HCT116 (cell line): ENCODE data around the gene PPP2R1B. TPM values are rescaled to one million over a fixed set of nuclear protein-coding genes. Genes with fewer than 3 reads are reported as not detected.

Experiments used
- ATAC-seq: fragments of 200-7000 bp; cut with Tn5 transposase; 2 replicates; pipeline ENCODE4 v1.9.1; 2020; ENCODE audit warnings: mild to moderate bottlenecking, moderate library complexity
- BruUV-seq: library from RNA; stranded (reverse); fragments of 400-500 nt; replicated peaks from 2 replicates; lab custom pipeline; 2021; lab: Mats Ljungman, UMichigan
- CTCF ChIA-PET: fragments of 300-600 bp; sonication (Branson Sonifier 250); formaldehyde crosslinking; loops from one replicate; lab custom pipeline; 2021; ENCODE audit warnings: antibody characterized with exemption; lab: Charles Lee
- POLR2A ChIA-PET: fragments of 300-600, 350-600 bp; sonication (Branson Sonifier 250); formaldehyde crosslinking; loops from one replicate; lab custom pipeline; 2021; ENCODE audit warnings: antibody characterized with exemption; lab: Charles Lee
- RAD21 ChIA-PET, 2 experiments: fragments of 300-600 bp; sonication (Branson Sonifier 250); formaldehyde crosslinking; loops; one replicate each; lab custom pipeline; 2023; ENCODE audit warnings: low total read pairs in 2 of 2; ENCODE audit not compliant: uncharacterized antibody in 2 of 2, unreplicated experiment in 2 of 2, low non-redundant PET in 1 of 2; lab: Charles Lee
- DNase-seq: peaks from one replicate; pipeline ENCODE4 v3.0.0-alpha.2; 2010; ENCODE audit warnings: low read depth, low spot score
- H2AFZ ChIP-seq: fragments of 200-600 bp; shearing (Covaris generic), sonication (generic); 2 replicates; pipeline ENCODE4 v1.6.1; 2017; ENCODE audit warnings: low read depth, mixed run types, mixed read lengths, antibody characterized with exemption, low read length; ENCODE audit not compliant: poor library complexity, severe bottlenecking
- H3K27ac ChIP-seq: 2 replicates; pipeline ENCODE4 v1.5.1; 2012; ENCODE audit warnings: low read depth, low read length
- H3K27me3 ChIP-seq: fragments of 200-600 bp; sonication (generic); 2 replicates; pipeline ENCODE4 v1.6.1; 2016; ENCODE audit warnings: mixed run types, low read length, mixed read lengths; ENCODE audit not compliant: insufficient read depth
- H3K36me3 ChIP-seq, 2 experiments: fragments of 200-500 bp in 1 of 2; fragments of 200-600 bp in 1 of 2; sonication (Bioruptor generic) in 1 of 2; sonication (generic) in 1 of 2; 2 replicates each; pipeline versions ENCODE4 v1.5.1 to v1.6.1; 2014 to 2016; ENCODE audit warnings: low read length in 2 of 2, inconsistent platforms in 1 of 2, mixed read lengths in 1 of 2, mixed run types in 1 of 2; ENCODE audit not compliant: insufficient read depth in 2 of 2, control insufficient read depth in 1 of 2
- H3K4me1 ChIP-seq, 2 experiments: fragments of 200-600 bp in 1 of 2; sonication (generic) in 1 of 2; 2 replicates each; pipeline versions ENCODE4 v1.5.1 to v1.6.1; 2012 to 2017; ENCODE audit warnings: low read length in 2 of 2, inconsistent platforms in 1 of 2, mild to moderate bottlenecking in 1 of 2, mixed read lengths in 1 of 2, mixed run types in 1 of 2, moderate library complexity in 1 of 2; ENCODE audit not compliant: insufficient read depth in 2 of 2, control insufficient read depth in 1 of 2
- H3K4me2 ChIP-seq: fragments of 200-600 bp; sonication (generic); 2 replicates; pipeline ENCODE4 v1.6.1; 2017; ENCODE audit warnings: mixed run types, low read length, mixed read lengths
- H3K4me3 ChIP-seq, 2 experiments: fragments of 200-600 bp in 1 of 2; sonication (generic) in 1 of 2; replicated peaks in 1 of 2; 2 replicates each; pipeline ENCODE4 v1.5.1; 2011 to 2016; ENCODE audit warnings: low read length in 2 of 2, control low read depth in 1 of 2, low read depth in 1 of 2, mild to moderate bottlenecking in 1 of 2, mixed read lengths in 1 of 2, mixed run types in 1 of 2
- H3K79me2 ChIP-seq: fragments of 200-600 bp; sonication (generic); 2 replicates; pipeline ENCODE4 v1.6.1; 2017; ENCODE audit warnings: mild to moderate bottlenecking, mixed run types, low read length, moderate library complexity, mixed read lengths; ENCODE audit not compliant: insufficient read depth
- H3K9ac ChIP-seq: fragments of 200-600 bp; sonication (generic); 2 replicates; pipeline ENCODE4 v1.6.1; 2016; ENCODE audit warnings: low read length, mixed read lengths
- H3K9me2 ChIP-seq: fragments of 200-600 bp; sonication (generic), shearing (Covaris generic); 2 replicates; pipeline ENCODE4 v1.6.1; 2017; ENCODE audit warnings: mixed run types, mild to moderate bottlenecking, moderate library complexity; ENCODE audit not compliant: insufficient read depth
- H3K9me3 ChIP-seq, 2 experiments: fragments of 200-500 bp in 1 of 2; fragments of 200-600 bp in 1 of 2; sonication (Bioruptor generic) in 1 of 2; sonication (generic) in 1 of 2; 2 replicates each; pipeline ENCODE4 v1.6.1; 2014 to 2017; ENCODE audit warnings: low read length in 2 of 2, mixed read lengths in 2 of 2, inconsistent platforms in 1 of 2, low read depth in 1 of 2, mild to moderate bottlenecking in 1 of 2, mixed run types in 1 of 2, moderate library complexity in 1 of 2; ENCODE audit not compliant: control insufficient read depth in 1 of 2, insufficient read depth in 1 of 2
- H4K20me1 ChIP-seq: fragments of 200-600 bp; sonication (generic), shearing (Covaris generic); 2 replicates; pipeline ENCODE4 v1.6.1; 2017; ENCODE audit warnings: mixed run types, mild to moderate bottlenecking, moderate library complexity; ENCODE audit not compliant: insufficient read depth
- CTCF ChIP-seq, 3 experiments: fragments of 200-600 bp in 1 of 3; sonication (generic) in 1 of 3; IDR thresholded peaks in 2 of 3; conservative IDR thresholded peaks in 1 of 3; 2 replicates each; pipeline ENCODE4 v1.5.1; 2012 to 2017; ENCODE audit warnings: low read depth in 2 of 3, low read length in 2 of 3, antibody characterized with exemption in 1 of 3, borderline replicate concordance in 1 of 3, control low read depth in 1 of 3, mild to moderate bottlenecking in 1 of 3, mixed read lengths in 1 of 3, mixed run types in 1 of 3, moderate library complexity in 1 of 3; ENCODE audit not compliant: insufficient read depth in 1 of 3
- EGR1 ChIP-seq: IDR thresholded peaks from 2 replicates; pipeline ENCODE4 v1.6.1; 2012; ENCODE audit warnings: low read depth
- ELF1 ChIP-seq: IDR thresholded peaks from 2 replicates; pipeline ENCODE4 v1.6.1; 2012; ENCODE audit warnings: low read depth, borderline replicate concordance
- EZH2 ChIP-seq: fragments of 200-600 bp; sonication (generic); IDR thresholded peaks from 2 replicates; pipeline ENCODE4 v1.6.1; 2017; ENCODE audit warnings: antibody characterized with exemption, mixed run types
- EZH2phosphoT487 ChIP-seq: fragments of 200-600 bp; IDR thresholded peaks from 2 replicates; pipeline ENCODE4 v1.6.1; 2018; ENCODE audit warnings: antibody characterized with exemption, borderline replicate concordance
- FOSL1 ChIP-seq: IDR thresholded peaks from 2 replicates; pipeline ENCODE4 v1.6.1; 2012; ENCODE audit warnings: low read depth
- JUND ChIP-seq: IDR thresholded peaks from 2 replicates; pipeline ENCODE4 v1.6.1; 2012
- POLR2A ChIP-seq: IDR thresholded peaks from 2 replicates; pipeline ENCODE4 v1.7.0; 2011; ENCODE audit warnings: borderline replicate concordance; ENCODE audit not compliant: insufficient read depth, insufficient read length; ENCODE audit errors: extremely low read depth
- POLR2AphosphoS5 ChIP-seq: IDR thresholded peaks from 2 replicates; pipeline ENCODE4 v1.6.1; 2011; ENCODE audit warnings: mild to moderate bottlenecking, low read depth, low read length, moderate library complexity
- RAD21 ChIP-seq: IDR thresholded peaks from 2 replicates; pipeline ENCODE4 v1.6.1; 2012; ENCODE audit warnings: low read depth, mild to moderate bottlenecking
- SP1 ChIP-seq: IDR thresholded peaks from 2 replicates; pipeline ENCODE4 v1.6.1; 2012; ENCODE audit warnings: low read depth
- TCF7L2 ChIP-seq: IDR thresholded peaks from 2 replicates; pipeline ENCODE4 v1.7.0; 2011; ENCODE audit warnings: borderline replicate concordance, inconsistent platforms; ENCODE audit not compliant: insufficient read depth, insufficient read length; ENCODE audit errors: extremely low read depth
- ZFX ChIP-seq: fragments of 450-650 bp; IDR thresholded peaks from 2 replicates; pipeline ENCODE4 v1.6.1; 2017
- ZNF274 ChIP-seq: fragments of 200-500 bp; sonication (Bioruptor generic); IDR thresholded peaks from 2 replicates; pipeline ENCODE4 v1.6.1; 2014; ENCODE audit warnings: mild to moderate bottlenecking, low read depth, low read length, inconsistent platforms
- intact Hi-C: fragments of 100-400 bp; cut with micrococcal nuclease; formaldehyde crosslinking; loops from 2 replicates; pipeline ENCODE4 v1.10.0; 2022
- total RNA-seq: library from RNA; stranded (reverse); gene quantifications from one replicate; pipeline ENCODE4 v1.2.1, GENCODE V29; 2021; ENCODE audit not compliant: unreplicated experiment
- TF ChIP-seq, protein P1 (sequence below): IDR thresholded peaks from 2 replicates; pipeline ENCODE4 v1.6.1; 2012
- TF ChIP-seq, protein P2 (sequence below): IDR thresholded peaks from 2 replicates; pipeline ENCODE4 v1.6.1; 2011; ENCODE audit warnings: mild to moderate bottlenecking, low read length, moderate library complexity; ENCODE audit not compliant: insufficient replicate concordance; ENCODE audit errors: extremely low read depth

The PPP2R1B gene
- total RNA-seq, 1 experiment from 2014 or later: 24.9 TPM

- no peak overlapping the region for H2AFZ ChIP-seq
- no peaks in the 10 kb centered on the region for H3K27me3 ChIP-seq
- RAD21 ChIA-PET: interaction anchor here in 1 of 2 experiments (0.8 to 1.0 kb wide), 2 partner anchors 174 to 190 kb away, joined by 3 to 4 read pairs; partner anchors contain the start of gene SIK2
- H3K36me3 ChIP-seq: no peaks in the 10 kb centered on the region
- no peaks in the 10 kb centered on the region for H4K20me1 ChIP-seq
- H3K4me3 ChIP-seq: no peak overlapping the region
- ATAC-seq: no peak
- H3K79me2 ChIP-seq: no peaks in the 10 kb centered on the region
- H3K9me3 ChIP-seq: no peaks in the 10 kb centered on the region
- DNase-seq: no peak
- POLR2A ChIA-PET: interaction anchor here (1.3 kb wide), 1 partner anchor 172 kb away, joined by 4 read pairs; no protein-coding TSS in a partner anchor
- no peak for TF ChIP-seq EZH2phosphoT487
- no peak for TF ChIP-seq TCF7L2
- TF ChIP-seq RAD21: no peak
- TF ChIP-seq, protein P1, sequence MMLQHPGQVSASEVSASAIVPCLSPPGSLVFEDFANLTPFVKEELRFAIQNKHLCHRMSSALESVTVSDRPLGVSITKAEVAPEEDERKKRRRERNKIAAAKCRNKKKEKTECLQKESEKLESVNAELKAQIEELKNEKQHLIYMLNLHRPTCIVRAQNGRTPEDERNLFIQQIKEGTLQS: no peak
- TF ChIP-seq FOSL1: no peak
- TF ChIP-seq POLR2A: no peak
- TF ChIP-seq, protein P2, sequence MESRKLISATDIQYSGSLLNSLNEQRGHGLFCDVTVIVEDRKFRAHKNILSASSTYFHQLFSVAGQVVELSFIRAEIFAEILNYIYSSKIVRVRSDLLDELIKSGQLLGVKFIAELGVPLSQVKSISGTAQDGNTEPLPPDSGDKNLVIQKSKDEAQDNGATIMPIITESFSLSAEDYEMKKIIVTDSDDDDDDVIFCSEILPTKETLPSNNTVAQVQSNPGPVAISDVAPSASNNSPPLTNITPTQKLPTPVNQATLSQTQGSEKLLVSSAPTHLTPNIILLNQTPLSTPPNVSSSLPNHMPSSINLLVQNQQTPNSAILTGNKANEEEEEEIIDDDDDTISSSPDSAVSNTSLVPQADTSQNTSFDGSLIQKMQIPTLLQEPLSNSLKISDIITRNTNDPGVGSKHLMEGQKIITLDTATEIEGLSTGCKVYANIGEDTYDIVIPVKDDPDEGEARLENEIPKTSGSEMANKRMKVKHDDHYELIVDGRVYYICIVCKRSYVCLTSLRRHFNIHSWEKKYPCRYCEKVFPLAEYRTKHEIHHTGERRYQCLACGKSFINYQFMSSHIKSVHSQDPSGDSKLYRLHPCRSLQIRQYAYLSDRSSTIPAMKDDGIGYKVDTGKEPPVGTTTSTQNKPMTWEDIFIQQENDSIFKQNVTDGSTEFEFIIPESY: no peak
- TF ChIP-seq ZNF274: no peak
- TF ChIP-seq ZFX: no peak
- no peak for TF ChIP-seq EZH2
- no peak for TF ChIP-seq SP1
- TF ChIP-seq CTCF (IDR thresholded peaks at IDR 0.05 in 2 of 3, conservative IDR thresholded peaks at IDR 0.05 in 1 of 3; ENCODE audit: borderline replicate concordance in 1 of 3, insufficient read depth in 1 of 3, low read depth in 2 of 3, low read length in 2 of 3): no peak
- no peak for TF ChIP-seq JUND
- no peak for TF ChIP-seq ELF1
- TF ChIP-seq EGR1: no peak
- TF ChIP-seq POLR2AphosphoS5: no peak
- TF ChIP-seq, all 23 proteins: peak for 0
- no TSS peak for BruUV-seq
- Histone ChIP-seq H3K9ac (no peak overlapping the region), H3K9me2 (no peaks in the 10 kb centered on the region), H3K27ac (no peak overlapping the region), H3K4me1 (no peaks in the 10 kb centered on the region), H3K4me2 (no peak overlapping the region)
- intact Hi-C loops: loop anchor here (1.0 to 5.0 kb wide), 4 partner anchors 66 to 211 kb away; partner anchors contain the start of gene SIK2
- CTCF ChIA-PET: interaction anchor here (0.8 to 3.4 kb wide), 16 partner anchors 9 to 324 kb away, joined by 3 to 31 read pairs (median 3); partner anchors contain the start of gene PPP2R1B
Observed at GRCh38 chr11:111776398-111777093, 10.4 kb upstream of the PPP2R1B start.
